Stimulated activated naive B cell treated with anti-CD40 and anti-IgM and Interleukin-4, amounts not matched to agents 10 μg/mL and 1 μg/mL and 100 μg/mL, for 72 hours (primary cell): ENCODE data around the gene NDUFAF7.
"Not testable (repeated sequence)": the region's sequence is repeated elsewhere in the genome, so short reads cannot be mapped to it uniquely, and the experiment has no call there.

Experiments
- ATAC-seq, 2 donors: fragments of 150-1000 bp; cut with Tn5 transposase; replicated peaks; 2 replicates each; pipeline ENCODE4 v1.10.0; 2021; ENCODE audit warnings: moderate library complexity in 1 of 2
- DNase-seq: peaks from one replicate; pipeline ENCODE4 v3.0.0; 2021
- H3K27ac Mint-ChIP-seq: one replicate; pipeline ENCODE4 v1.8.0; 2022; ENCODE audit warnings: mild to moderate bottlenecking, mixed read lengths
- H3K27me3 Mint-ChIP-seq, 2 donors: one replicate each; pipeline ENCODE4 v1.8.0; 2022; ENCODE audit warnings: mixed read lengths in 2 of 2
- H3K36me3 Mint-ChIP-seq, 2 donors: one replicate each; pipeline ENCODE4 v1.8.0; 2022; ENCODE audit warnings: mixed read lengths in 2 of 2, mild to moderate bottlenecking in 1 of 2
- H3K4me1 Mint-ChIP-seq, 2 donors: one replicate each; pipeline ENCODE4 v1.8.0; 2022; ENCODE audit warnings: mixed read lengths in 2 of 2, mild to moderate bottlenecking in 1 of 2
- H3K4me3 Mint-ChIP-seq, 2 donors: one replicate each; pipeline ENCODE4 v1.8.0; 2022; ENCODE audit warnings: mild to moderate bottlenecking in 2 of 2, mixed read lengths in 2 of 2, moderate library complexity in 1 of 2
- H3K9me3 Mint-ChIP-seq, 2 donors: one replicate each; pipeline ENCODE4 v1.8.0; 2022; ENCODE audit warnings: mixed read lengths in 2 of 2, mild to moderate bottlenecking in 1 of 2

The NDUFAF7 gene

DNA sequence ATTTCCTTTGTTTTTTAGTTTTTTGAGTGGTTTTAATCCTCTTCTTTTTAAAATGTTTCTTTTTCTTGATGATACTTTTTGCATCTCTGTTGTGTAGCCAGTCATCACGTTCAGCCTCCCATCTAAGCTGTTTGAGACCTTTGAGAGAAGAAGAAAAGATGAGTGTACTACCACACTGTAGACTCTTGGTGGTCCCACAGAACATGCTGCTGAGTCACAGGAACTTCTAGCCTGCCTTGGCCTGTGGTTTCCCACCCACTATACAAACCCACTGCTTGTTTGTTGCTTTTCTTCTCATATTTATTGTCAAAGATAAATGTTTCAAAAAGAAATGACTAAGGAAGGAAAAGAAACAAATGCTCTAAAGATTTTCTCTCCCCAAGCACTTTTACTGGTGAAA lies 29.7 kb upstream of the NDUFAF7 start:
- H3K4me3 Mint-ChIP-seq, result no peak overlapping the region
- H3K27me3 Mint-ChIP-seq, result no peaks in the 10 kb centered on the region
- H3K4me1 Mint-ChIP-seq, result peaks cover 18 to 33% of the 10 kb centered on the region in 2 donors
- H3K27ac Mint-ChIP-seq, result no peak overlapping the region
- DNase-seq, result no peak
- H3K9me3 Mint-ChIP-seq, result peaks cover 4% of the 10 kb centered on the region in 2 donors
- peak in 1 of 2 donors; percentile 41 for ATAC-seq
- H3K36me3 Mint-ChIP-seq, result peaks cover 38 to 45% of the 10 kb centered on the region in 2 donors

DNA sequence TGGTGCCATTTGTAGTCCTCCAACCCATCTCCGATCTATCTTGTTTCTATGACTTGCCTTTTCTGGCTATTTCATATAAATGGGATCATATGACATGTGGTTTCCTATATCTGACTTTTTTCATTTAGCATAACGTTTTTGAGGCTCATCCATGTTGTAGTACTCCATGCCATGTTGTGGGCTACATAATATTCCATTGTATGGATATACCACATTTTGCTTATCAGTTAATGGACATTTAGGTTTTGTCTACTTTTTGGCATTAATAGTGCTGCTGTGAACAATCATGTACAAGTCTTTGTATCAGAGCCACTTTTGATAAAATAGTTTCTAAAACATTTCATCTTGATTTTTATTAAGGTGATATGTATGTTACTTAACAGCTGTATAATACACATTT lies 27.8 kb upstream of the NDUFAF7 start:
- H3K4me3 Mint-ChIP-seq, result no peak overlapping the region
- H3K4me1 Mint-ChIP-seq, result peaks cover 13 to 26% of the 10 kb centered on the region in 2 donors
- H3K36me3 Mint-ChIP-seq, result peaks cover 57 to 65% of the 10 kb centered on the region in 2 donors
- no peak for DNase-seq
- H3K9me3 Mint-ChIP-seq, result peaks cover 4 to 13% of the 10 kb centered on the region in 2 donors
- ATAC-seq, result no peak
- no peaks in the 10 kb centered on the region for H3K27me3 Mint-ChIP-seq
- H3K27ac Mint-ChIP-seq, result no peak overlapping the region

DNA sequence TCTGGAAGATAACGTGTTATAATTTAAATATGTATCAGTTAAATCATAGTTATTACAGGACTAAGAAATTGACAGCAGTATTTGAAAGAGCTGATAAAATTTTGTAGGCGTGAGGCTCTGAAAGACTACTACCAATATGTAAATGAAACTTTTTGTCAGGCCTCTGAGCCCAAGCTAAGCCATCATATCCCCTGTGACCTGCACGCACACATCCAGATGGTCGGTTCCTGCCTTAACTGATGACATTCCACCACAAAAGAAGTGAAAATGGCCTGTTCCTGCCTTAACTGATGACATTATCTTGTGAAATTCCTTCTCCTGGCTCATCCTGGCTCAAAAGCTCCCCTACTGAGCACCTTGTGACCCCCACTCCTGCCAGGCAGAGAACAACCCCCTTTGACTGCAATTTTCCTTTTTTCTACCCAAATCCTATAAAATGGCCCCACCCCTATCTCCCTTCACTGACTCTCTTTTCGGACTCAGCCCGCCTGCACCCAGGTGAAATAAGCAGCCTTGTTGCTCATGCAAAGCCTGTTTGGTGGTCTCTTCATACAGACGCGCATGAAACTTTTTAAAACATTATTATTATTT lies 26.3 kb upstream of the NDUFAF7 start:
- Mint-ChIP-seq H3K4me1 (peaks cover 12 to 18% of the 10 kb centered on the region in 2 donors), H3K36me3 (peaks cover 67 to 73% of the 10 kb centered on the region in 2 donors), H3K9me3 (peaks cover 4 to 18% of the 10 kb centered on the region in 2 donors), H3K27ac (peak overlapping the region; percentile 31)
- H3K27me3 Mint-ChIP-seq, ATAC-seq, DNase-seq, H3K4me3 Mint-ChIP-seq: not testable (repeated sequence)

DNA sequence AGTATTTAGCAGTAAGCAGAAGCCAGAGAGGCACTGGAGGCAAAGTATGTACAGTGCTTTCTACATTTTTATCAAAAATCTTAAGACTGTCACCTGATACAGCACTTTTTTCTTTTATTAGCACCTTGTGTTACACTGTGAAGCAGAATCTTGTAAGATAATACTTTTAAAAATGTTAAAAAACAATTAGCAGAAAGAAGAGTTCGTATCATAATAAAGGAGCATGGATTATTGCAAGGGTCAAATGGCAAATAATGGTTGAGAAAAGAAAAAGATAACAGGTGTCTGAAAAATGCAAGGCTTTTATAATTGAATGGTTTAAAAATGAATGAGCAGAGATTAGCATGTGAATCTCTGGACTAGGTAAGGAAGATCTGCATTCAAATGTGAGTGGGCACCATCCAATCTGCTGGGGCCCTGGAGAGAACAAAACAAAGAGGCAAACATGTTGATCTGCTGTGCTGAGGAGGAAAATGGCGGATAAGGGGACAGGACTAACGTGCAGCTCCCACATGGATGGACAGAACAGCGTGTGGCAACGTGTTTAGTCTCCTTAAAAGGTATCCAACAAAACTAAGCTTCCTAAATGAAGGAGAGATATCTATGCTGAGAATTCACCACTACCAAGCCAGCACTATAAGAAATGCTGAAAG lies 25.6 kb upstream of the NDUFAF7 start:
- peaks cover 71 to 78% of the 10 kb centered on the region in 2 donors for H3K36me3 Mint-ChIP-seq
- H3K9me3 Mint-ChIP-seq, result peaks cover 4 to 18% of the 10 kb centered on the region in 2 donors
- H3K27ac Mint-ChIP-seq, result no peak overlapping the region
- DNase-seq (no peak), ATAC-seq (no peak)
- H3K4me3 Mint-ChIP-seq, result no peak overlapping the region
- H3K27me3 Mint-ChIP-seq, result no peaks in the 10 kb centered on the region
- peaks cover 12 to 24% of the 10 kb centered on the region in 2 donors for H3K4me1 Mint-ChIP-seq

GRCh38 chr2:37206760-37207159 lies 24.7 kb upstream of the NDUFAF7 start:
- not testable (repeated sequence) for DNase-seq, ATAC-seq, H3K4me3 Mint-ChIP-seq, H3K27me3 Mint-ChIP-seq, H3K27ac Mint-ChIP-seq
- Mint-ChIP-seq H3K36me3 (peaks cover 78 to 83% of the 10 kb centered on the region in 2 donors), H3K9me3 (peaks cover 4 to 18% of the 10 kb centered on the region in 2 donors), H3K4me1 (peaks cover 13 to 22% of the 10 kb centered on the region in 2 donors)

DNA sequence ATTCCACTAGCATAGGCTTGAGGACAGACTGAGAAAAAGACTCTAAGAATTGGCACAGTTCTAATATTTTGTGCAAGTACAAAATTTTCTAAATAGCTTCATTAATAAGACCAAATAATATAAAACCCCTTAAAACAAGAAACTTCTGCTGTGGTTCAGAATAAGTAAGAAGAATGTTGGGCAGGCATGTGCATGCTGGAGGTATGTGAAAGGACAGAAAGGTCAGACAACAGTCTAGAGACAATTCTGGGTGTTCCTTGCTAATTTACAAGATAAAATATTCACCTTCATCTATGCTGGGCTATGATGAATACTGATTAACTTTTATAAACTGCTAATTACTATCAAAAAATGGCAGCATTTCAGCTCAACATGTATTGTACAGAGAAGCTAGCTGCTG lies 20.2 kb upstream of the NDUFAF7 start:
- no peak overlapping the region for H3K4me3 Mint-ChIP-seq
- peaks cover 60 to 65% of the 10 kb centered on the region in 2 donors for H3K36me3 Mint-ChIP-seq
- no peak overlapping the region for H3K27ac Mint-ChIP-seq
- H3K4me1 Mint-ChIP-seq, result peaks cover 10 to 18% of the 10 kb centered on the region in 2 donors
- no peak for DNase-seq
- no peak for ATAC-seq
- H3K27me3 Mint-ChIP-seq, result no peaks in the 10 kb centered on the region
- H3K9me3 Mint-ChIP-seq, result peaks cover 0 to 15% of the 10 kb centered on the region in 2 donors

DNA sequence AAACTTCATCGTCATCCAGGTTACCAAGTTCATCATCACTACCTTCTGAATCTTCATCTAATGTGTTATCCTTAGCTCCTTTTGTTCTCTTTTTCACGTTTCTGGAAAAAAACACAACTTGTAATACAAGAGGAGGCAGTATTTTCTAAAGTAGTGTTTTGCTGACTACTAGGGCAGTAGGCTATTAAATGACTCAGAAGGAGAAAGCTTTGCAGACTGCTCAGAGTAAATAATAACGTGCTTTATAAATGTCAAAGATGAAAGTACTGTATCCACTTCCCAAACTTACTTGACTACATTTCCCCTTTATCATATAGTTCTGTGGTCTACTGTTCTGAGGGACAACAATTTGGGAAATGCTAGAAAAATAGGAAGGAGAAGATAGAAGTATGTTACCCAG lies 19.5 kb upstream of the NDUFAF7 start:
- Mint-ChIP-seq H3K27me3 (no peaks in the 10 kb centered on the region), H3K36me3 (peaks cover 54 to 63% of the 10 kb centered on the region in 2 donors), H3K27ac (peak overlapping the region; percentile 1), H3K4me1 (peaks cover 7 to 18% of the 10 kb centered on the region in 2 donors), H3K4me3 (no peak overlapping the region), H3K9me3 (peaks cover 0 to 15% of the 10 kb centered on the region in 2 donors)
- DNase-seq, result no peak
- no peak for ATAC-seq

DNA sequence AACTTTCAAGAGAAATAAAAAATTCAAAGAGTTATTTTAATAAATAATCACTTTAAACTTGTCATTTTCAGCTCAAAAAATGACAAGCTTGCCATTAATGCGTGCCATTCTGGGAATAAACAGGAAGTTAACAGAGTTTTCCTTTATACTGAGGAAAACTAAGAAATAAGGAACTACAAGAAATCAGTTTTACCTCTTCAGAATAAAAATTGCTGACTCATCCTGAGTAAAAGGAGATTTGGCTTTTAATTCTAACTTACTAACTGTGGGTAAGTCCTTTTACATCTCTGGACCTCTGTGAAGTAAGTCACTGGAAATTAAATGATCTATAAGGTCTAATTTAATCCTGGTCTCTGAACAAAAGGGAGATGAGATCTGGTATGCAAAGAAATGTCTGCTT lies 16.2 kb upstream of the NDUFAF7 start:
- Mint-ChIP-seq H3K27ac (peak overlapping the region; percentile 3), H3K4me3 (no peak overlapping the region)

DNA sequence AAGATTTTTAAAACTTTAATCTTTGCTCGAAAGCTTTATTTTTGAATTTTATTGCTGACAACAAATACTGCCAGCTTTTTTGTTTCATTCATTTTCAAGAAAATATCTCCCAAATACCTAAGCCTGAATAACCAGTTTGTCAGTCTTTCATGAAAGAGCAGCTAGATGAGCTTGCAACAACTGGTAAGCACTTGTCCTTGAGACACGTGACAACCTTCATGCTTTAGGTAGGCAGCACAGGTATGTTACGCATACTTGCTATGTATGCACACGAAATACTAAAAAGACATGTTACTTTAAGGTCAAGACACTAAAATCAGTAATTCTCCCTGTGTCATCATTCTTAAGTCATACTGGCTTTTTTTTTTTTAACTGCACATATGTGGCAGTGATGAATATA lies 12.4 kb upstream of the NDUFAF7 start:
- ATAC-seq (no peak), DNase-seq (no peak)
- Mint-ChIP-seq H3K9me3 (no peaks in the 10 kb centered on the region), H3K27me3 (no peaks in the 10 kb centered on the region), H3K27ac (no peak overlapping the region), H3K4me1 (peaks cover 13 to 26% of the 10 kb centered on the region in 2 donors), H3K4me3 (no peak overlapping the region), H3K36me3 (peaks cover 30 to 43% of the 10 kb centered on the region in 2 donors)

More for the DNA sequence above, 16.2 kb upstream of the NDUFAF7 start:
- Mint-ChIP-seq H3K9me3 (no peaks in the 10 kb centered on the region), H3K27me3 (no peaks in the 10 kb centered on the region), H3K36me3 (peaks cover 24 to 35% of the 10 kb centered on the region in 2 donors), H3K4me1 (peaks cover 5 to 11% of the 10 kb centered on the region in 2 donors)
- DNase-seq (no peak), ATAC-seq (no peak)

DNA sequence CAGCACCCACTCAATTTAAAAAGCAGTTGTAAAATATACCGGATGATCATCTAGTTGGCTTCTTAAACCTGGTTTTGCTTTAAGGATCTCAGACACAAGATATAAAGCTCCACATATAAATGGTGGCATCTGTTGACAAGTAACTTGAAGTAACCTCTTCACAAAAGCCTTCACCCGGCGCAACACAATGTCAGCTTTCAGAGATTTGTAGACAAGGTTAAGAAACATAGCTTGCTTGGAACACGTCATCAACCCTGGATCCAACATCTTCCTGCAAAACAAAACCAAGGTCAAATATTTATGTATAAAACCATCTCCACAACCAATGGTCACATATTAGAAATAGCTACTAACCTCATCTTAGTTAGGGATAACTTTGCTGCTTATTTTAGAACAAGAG lies 8.3 kb upstream of the NDUFAF7 start:
- ATAC-seq, result no peak
- no peaks in the 10 kb centered on the region for H3K9me3 Mint-ChIP-seq
- H3K4me3 Mint-ChIP-seq, result no peak overlapping the region
- H3K27me3 Mint-ChIP-seq, result no peaks in the 10 kb centered on the region
- H3K36me3 Mint-ChIP-seq, result peaks cover 31 to 50% of the 10 kb centered on the region in 2 donors
- H3K4me1 Mint-ChIP-seq, result peaks cover 20 to 41% of the 10 kb centered on the region in 2 donors
- H3K27ac Mint-ChIP-seq, result peak overlapping the region; percentile 39
- no peak for DNase-seq

DNA sequence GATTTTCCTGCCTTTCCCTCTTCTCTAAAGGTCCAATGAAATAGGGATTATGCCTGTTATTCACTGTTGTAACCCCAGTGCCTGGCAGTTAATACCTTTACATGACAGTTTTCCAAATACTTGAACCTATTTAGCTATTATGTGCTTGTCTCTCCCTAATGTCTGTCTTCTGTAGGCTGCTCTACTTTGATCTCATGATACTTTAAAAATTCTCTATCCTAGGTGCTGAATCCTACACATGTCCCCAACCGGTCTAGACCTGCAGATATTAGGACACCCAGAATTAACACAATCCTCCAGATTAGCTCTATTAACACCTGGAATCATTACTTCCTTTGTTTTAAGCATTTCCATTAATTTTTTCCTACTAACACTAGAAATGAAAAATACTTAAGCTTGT lies 7.4 kb upstream of the NDUFAF7 start:
- Mint-ChIP-seq H3K9me3 (no peaks in the 10 kb centered on the region), H3K4me3 (no peak overlapping the region), H3K27ac (no peak overlapping the region), H3K4me1 (peaks cover 20 to 42% of the 10 kb centered on the region in 2 donors), H3K36me3 (peaks cover 34 to 50% of the 10 kb centered on the region in 2 donors), H3K27me3 (no peaks in the 10 kb centered on the region)
- ATAC-seq (no peak), DNase-seq (no peak)

- H3K9me3 Mint-ChIP-seq, H3K4me3 Mint-ChIP-seq, DNase-seq, ATAC-seq, H3K27me3 Mint-ChIP-seq: not testable (repeated sequence)
- peaks cover 24 to 51% of the 10 kb centered on the region in 2 donors for H3K4me1 Mint-ChIP-seq
- H3K36me3 Mint-ChIP-seq, result peaks cover 36 to 50% of the 10 kb centered on the region in 2 donors
- peak overlapping the region; percentile 91 for H3K27ac Mint-ChIP-seq
Measured at GRCh38 chr2:37225129-37225528, 6.3 kb upstream of the NDUFAF7 start.

DNA sequence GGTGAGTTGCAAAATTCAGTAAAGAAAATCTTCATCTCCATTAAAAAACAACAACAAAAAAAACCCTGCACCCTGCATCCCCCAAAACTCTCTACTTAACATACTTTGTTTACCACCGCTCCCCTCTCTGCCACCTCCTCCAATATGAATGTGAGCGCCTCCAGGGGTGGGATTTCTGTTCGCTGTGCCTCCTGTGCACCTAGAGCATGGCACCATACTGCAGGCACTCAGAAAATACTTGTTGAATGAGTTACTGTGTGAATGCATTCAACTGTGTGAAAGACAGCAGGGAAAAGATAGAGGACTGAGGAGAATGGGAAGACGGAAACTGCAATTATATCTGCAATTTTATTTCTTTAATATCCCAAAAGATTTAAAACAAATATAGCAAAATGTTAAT lies 4.6 kb upstream of the NDUFAF7 start:
- Mint-ChIP-seq H3K9me3 (no peaks in the 10 kb centered on the region), H3K4me3 (no peak overlapping the region), H3K4me1 (peaks cover 24 to 51% of the 10 kb centered on the region in 2 donors), H3K27me3 (no peaks in the 10 kb centered on the region), H3K36me3 (peaks cover 21 to 35% of the 10 kb centered on the region in 2 donors), H3K27ac (no peak overlapping the region)
- ATAC-seq, result no peak
- DNase-seq, result no peak

GRCh38 chr2:37228788-37229187 lies 2.7 kb upstream of the NDUFAF7 start:
- H3K4me1 Mint-ChIP-seq, result peaks cover 17 to 34% of the 10 kb centered on the region in 2 donors
- H3K36me3 Mint-ChIP-seq, result peaks cover 11 to 22% of the 10 kb centered on the region in 2 donors
- no peaks in the 10 kb centered on the region for H3K9me3 Mint-ChIP-seq
- H3K27me3 Mint-ChIP-seq, result no peaks in the 10 kb centered on the region
- H3K4me3 Mint-ChIP-seq, result no peak overlapping the region
- no peak overlapping the region for H3K27ac Mint-ChIP-seq
- ATAC-seq (no peak), DNase-seq (no peak)

DNA sequence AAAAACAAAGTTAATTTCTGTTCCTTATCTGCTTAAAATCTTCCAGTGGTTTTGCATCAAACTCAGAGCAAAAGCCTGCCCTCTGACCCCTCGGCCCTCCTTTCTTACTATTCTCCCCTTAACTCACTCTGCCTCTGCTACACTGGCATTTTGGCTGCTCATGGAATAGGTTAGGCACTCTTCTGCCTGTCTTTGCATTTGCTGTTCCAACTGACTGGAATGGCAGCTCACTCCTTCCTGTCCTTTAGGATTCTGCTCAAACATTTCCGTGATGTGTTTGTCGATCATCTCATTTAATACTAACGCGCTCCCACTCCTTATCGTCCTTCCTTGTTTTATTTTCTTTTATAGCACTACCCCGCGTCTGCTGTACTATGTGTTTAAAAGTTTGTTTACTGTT lies 877 bp upstream of the NDUFAF7 start:
- Mint-ChIP-seq H3K36me3 (peaks cover 17 to 23% of the 10 kb centered on the region in 2 donors), H3K4me3 (no peak overlapping the region), H3K27ac (no peak overlapping the region), H3K27me3 (no peaks in the 10 kb centered on the region), H3K4me1 (peaks cover 16 to 33% of the 10 kb centered on the region in 2 donors), H3K9me3 (no peaks in the 10 kb centered on the region)
- DNase-seq (no peak), ATAC-seq (no peak)
